AG04449 (cell line): Measurements from ENCODE around the gene ZNF343.
A peak's percentile ranks its signal among the peaks of the same experiment; 100 is the strongest.

Source experiments
- CTCF ChIA-PET: fragments of 350-600 bp; formaldehyde crosslinking; extraction: SDS; loops from one replicate; lab custom pipeline; 2021; ENCODE audit warnings: antibody characterized with exemption; lab: Yijun Ruan, JAX
- POLR2A ChIA-PET: fragments of 400-600, 350-600 bp; formaldehyde crosslinking; extraction: SDS; loops from one replicate; lab custom pipeline; 2020; ENCODE audit warnings: antibody characterized with exemption, inconsistent platforms; lab: Yijun Ruan, JAX
- DNase-seq: peaks from one replicate; pipeline ENCODE4 v3.0.0-alpha.2; 2010; ENCODE audit warnings: low read depth, low spot score
- H3K4me3 ChIP-seq: 2 replicates; pipeline ENCODE4 v1.5.1; 2011; ENCODE audit warnings: low read depth, mild to moderate bottlenecking, control low read depth, low read length
- CTCF ChIP-seq: IDR thresholded peaks from one replicate; pipeline ENCODE4 v1.5.1; 2011; ENCODE audit warnings: mild to moderate bottlenecking, moderate library complexity, low read length, control low read depth, inconsistent platforms; ENCODE audit not compliant: insufficient read depth; ENCODE audit errors: missing control alignments

Gene ZNF343

GRCh38 chr20:2458919-2459499 lies 49.7 kb downstream of the ZNF343 start:
- ChIA-PET CTCF (interaction anchor here (4.8 kb wide), 1 partner anchor 9 kb away, joined by 30 read pairs; no protein-coding TSS in a partner anchor), POLR2A (interaction anchor here (1.0 kb wide), 1 partner anchor 12 kb away, joined by 3 read pairs; the partner anchor contains the start of gene SNRPB)
- no peak for DNase-seq
- no peak for TF ChIP-seq CTCF
- H3K4me3 ChIP-seq = no peak overlapping the region

- TF ChIP-seq CTCF = no peak
- ChIA-PET POLR2A (no interaction called here), CTCF (interaction anchor here (0.6 to 4.8 kb wide), 16 partner anchors 10 to 1278 kb away, joined by 3 to 62 read pairs (median 4); no protein-coding TSS in a partner anchor)
- no peak overlapping the region for H3K4me3 ChIP-seq
- DNase-seq = no peak
These were observed 52.8 kb downstream of the ZNF343 start for GRCh38 chr20:2455771-2456497.

GRCh38 chr20:2453792-2454191 lies 54.9 kb downstream of the ZNF343 start:
- ChIA-PET POLR2A (no interaction called here), CTCF (interaction anchor here (0.7 to 5.0 kb wide), 18 partner anchors 7 to 689 kb away, joined by 3 to 191 read pairs (median 5); partner anchors contain the start of gene SNRPB)
- no peak for DNase-seq
- H3K4me3 ChIP-seq = no peak overlapping the region
- no peak for TF ChIP-seq CTCF

GRCh38 chr20:2451939-2452732 lies 56.6 kb downstream of the ZNF343 start:
- ChIA-PET POLR2A (no interaction called here), CTCF (interaction anchor here (0.6 to 5.0 kb wide), 42 partner anchors 9 to 746 kb away, joined by 3 to 191 read pairs (median 3); partner anchors contain the start of gene SNRPB)
- H3K4me3 ChIP-seq = no peak overlapping the region
- DNase-seq = no peak
- TF ChIP-seq CTCF = peak; percentile 83

GRCh38 chr20:2451422-2451821 lies 57.3 kb downstream of the ZNF343 start:
- no peak for DNase-seq
- ChIA-PET CTCF (interaction anchor here (0.6 to 5.0 kb wide), 31 partner anchors 9 to 745 kb away, joined by 3 to 191 read pairs (median 4); partner anchors contain the start of gene SNRPB), POLR2A (no interaction called here)
- TF ChIP-seq CTCF = no peak
- H3K4me3 ChIP-seq = no peak overlapping the region
